ENCODE measurements around the gene LPCAT1. TPM values are rescaled to one million over a fixed set of nuclear protein-coding genes. Genes with fewer than 3 reads are reported as not detected.

The LPCAT1 gene
- total and polyA plus RNA-seq, 2 experiments from 2014 or later: 22.2 to 48.4 TPM

DNA sequence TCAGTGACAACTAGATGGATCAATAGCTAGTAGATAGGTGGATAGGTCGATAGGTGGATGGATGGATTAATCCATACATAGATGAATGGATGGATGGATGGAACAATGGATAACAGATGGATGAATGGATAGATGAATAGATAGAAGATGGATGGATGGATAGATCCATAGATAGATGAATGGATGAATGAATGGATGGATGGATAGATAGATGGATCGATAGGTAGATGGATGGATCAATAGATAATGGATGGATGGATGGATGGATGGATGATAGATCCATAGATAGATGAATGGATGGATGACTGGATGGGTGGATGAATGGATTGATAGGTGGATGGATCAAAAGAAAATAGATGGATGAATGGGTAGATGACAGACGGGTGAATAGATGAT, 83.7 kb downstream of the LPCAT1 start:
- no peak for DNase-seq
- 35 to 59% methylated on average over 3 of the region's 3 CpGs for WGBS, 2 experiments (ENCODE audit: low coverage in 1 of 2, low lambda C conversion rate in 2 of 2, missing lambda C conversion rate in 2 of 2)
- Histone ChIP-seq H3K27me3 (replicated peaks; ENCODE audit: insufficient read depth) (peaks cover 33% of the 10 kb centered on the region), H3K9me3 (ENCODE audit: low read depth) (no peaks in the 10 kb centered on the region), H3K9ac (no peak overlapping the region), H3K27ac (no peak overlapping the region), H3F3A (ENCODE audit: insufficient read depth) (no peaks in the 10 kb centered on the region), H3K4me1 (ENCODE audit: insufficient read depth) (no peaks in the 10 kb centered on the region), H4K20me1 (ENCODE audit: insufficient read depth) (no peaks in the 10 kb centered on the region), H3K36me3 (ENCODE audit: low read depth) (no peaks in the 10 kb centered on the region), H3K79me2 (ENCODE audit: insufficient read depth) (no peaks in the 10 kb centered on the region), H3K4me3 (no peak overlapping the region), H3K4me2 (ENCODE audit: unreplicated experiment) (no peak overlapping the region), H3K9me2 (ENCODE audit: insufficient read depth) (no peaks in the 10 kb centered on the region), H2AFZ (no peak overlapping the region)
- in situ Hi-C loops (cut with MboI): no loop called here
- TF ChIP-seq EZH2phosphoT487 (IDR thresholded peaks at IDR 0.05; ENCODE audit: insufficient read depth, low read depth): no peak
- TF ChIP-seq EZH2 (IDR thresholded peaks at IDR 0.05; ENCODE audit: insufficient read depth, poor library complexity, severe bottlenecking): no peak

DNA sequence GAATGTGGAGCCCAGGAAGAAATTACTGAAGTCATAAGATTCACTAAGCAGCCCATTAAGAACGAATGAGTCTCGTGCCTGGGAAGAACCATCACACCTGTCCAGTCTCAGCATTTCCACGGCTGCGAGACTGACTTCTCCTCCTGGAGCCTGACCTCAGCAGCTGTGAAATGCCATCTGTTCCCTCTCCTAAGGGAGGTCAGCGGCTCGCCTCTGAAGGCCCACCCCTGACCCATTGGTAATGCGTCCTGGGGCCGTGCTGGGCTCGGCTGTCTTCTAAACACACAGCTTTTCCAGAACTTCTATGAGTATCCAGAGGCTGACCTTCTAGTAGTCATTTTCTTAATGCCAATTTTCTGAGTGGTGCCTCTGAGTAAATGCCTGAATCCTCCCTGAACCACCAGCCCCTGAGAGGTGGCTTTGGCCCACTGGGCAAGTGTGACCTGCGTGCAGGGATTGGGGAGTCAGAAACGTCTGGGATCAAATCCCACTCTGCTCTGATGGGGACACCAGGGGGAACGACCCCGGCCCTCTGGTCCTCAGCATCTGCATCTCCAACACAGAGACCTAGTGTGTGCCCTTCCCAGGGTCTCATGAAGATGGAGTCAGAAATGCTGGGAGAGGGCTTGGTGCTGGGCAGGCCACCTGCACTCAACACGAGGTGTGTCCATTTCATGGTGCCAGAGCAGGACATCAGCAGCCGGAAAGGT, 84.2 kb downstream of the LPCAT1 start:
- in situ Hi-C loops (cut with MboI): no loop called here
- Histone ChIP-seq H3K27ac (no peak overlapping the region), H3K79me2 (ENCODE audit: insufficient read depth) (no peaks in the 10 kb centered on the region), H4K20me1 (ENCODE audit: insufficient read depth) (no peaks in the 10 kb centered on the region), H3K27me3 (replicated peaks; ENCODE audit: insufficient read depth) (peaks cover 27% of the 10 kb centered on the region), H3K9me3 (ENCODE audit: low read depth) (no peaks in the 10 kb centered on the region), H3K9me2 (ENCODE audit: insufficient read depth) (no peaks in the 10 kb centered on the region), H3F3A (ENCODE audit: insufficient read depth) (no peaks in the 10 kb centered on the region), H3K4me1 (ENCODE audit: insufficient read depth) (no peaks in the 10 kb centered on the region), H3K4me3 (no peak overlapping the region), H3K4me2 (ENCODE audit: unreplicated experiment) (no peak overlapping the region), H2AFZ (no peak overlapping the region), H3K36me3 (ENCODE audit: low read depth) (no peaks in the 10 kb centered on the region), H3K9ac (no peak overlapping the region)
- DNase-seq: no peak
- 45 to 48% methylated on average over 15 of the region's 15 CpGs for WGBS, 2 experiments (ENCODE audit: low coverage in 1 of 2, low lambda C conversion rate in 2 of 2, missing lambda C conversion rate in 2 of 2)
- TF ChIP-seq EZH2 (IDR thresholded peaks at IDR 0.05; ENCODE audit: insufficient read depth, poor library complexity, severe bottlenecking) (no peak), EZH2phosphoT487 (IDR thresholded peaks at IDR 0.05; ENCODE audit: insufficient read depth, low read depth) (no peak)

DNA sequence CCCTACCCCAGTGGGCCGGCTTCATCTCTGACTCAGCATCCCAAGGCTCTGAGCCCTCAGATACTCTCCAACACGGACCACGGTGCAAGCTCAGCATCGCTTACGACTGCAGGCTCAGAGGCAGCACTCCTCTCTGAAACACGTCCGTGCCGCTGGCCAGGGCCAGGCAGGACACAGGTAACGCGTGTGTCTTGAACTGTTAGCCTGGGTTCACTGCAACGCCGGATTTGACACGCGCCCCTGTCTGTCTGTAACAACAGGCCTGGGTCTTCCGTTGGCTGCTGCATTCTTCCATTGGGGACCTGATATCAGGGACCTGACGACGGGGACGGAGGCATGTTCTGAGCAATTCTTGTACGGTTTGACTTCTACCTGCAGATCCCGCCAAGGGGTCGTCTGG, 84.9 kb downstream of the LPCAT1 start:
- Histone ChIP-seq H3K9ac (no peak overlapping the region), H3K9me2 (ENCODE audit: insufficient read depth) (no peaks in the 10 kb centered on the region), H3K27me3 (replicated peaks; ENCODE audit: insufficient read depth) (peaks cover 21% of the 10 kb centered on the region), H3K79me2 (ENCODE audit: insufficient read depth) (no peaks in the 10 kb centered on the region), H3K4me3 (no peak overlapping the region), H3K36me3 (ENCODE audit: low read depth) (no peaks in the 10 kb centered on the region), H4K20me1 (ENCODE audit: insufficient read depth) (no peaks in the 10 kb centered on the region), H3K27ac (no peak overlapping the region), H3K4me2 (ENCODE audit: unreplicated experiment) (no peak overlapping the region), H3K4me1 (ENCODE audit: insufficient read depth) (no peaks in the 10 kb centered on the region), H3K9me3 (ENCODE audit: low read depth) (no peaks in the 10 kb centered on the region), H2AFZ (no peak overlapping the region), H3F3A (ENCODE audit: insufficient read depth) (no peaks in the 10 kb centered on the region)
- WGBS, 2 experiments (ENCODE audit: low coverage in 1 of 2, low lambda C conversion rate in 2 of 2, missing lambda C conversion rate in 2 of 2): 71% methylated on average over 21 of the region's 21 CpGs
- TF ChIP-seq EZH2phosphoT487 (IDR thresholded peaks at IDR 0.05; ENCODE audit: insufficient read depth, low read depth) (no peak), EZH2 (IDR thresholded peaks at IDR 0.05; ENCODE audit: insufficient read depth, poor library complexity, severe bottlenecking) (no peak)
- in situ Hi-C loops (cut with MboI): no loop called here
- DNase-seq: no peak

DNA sequence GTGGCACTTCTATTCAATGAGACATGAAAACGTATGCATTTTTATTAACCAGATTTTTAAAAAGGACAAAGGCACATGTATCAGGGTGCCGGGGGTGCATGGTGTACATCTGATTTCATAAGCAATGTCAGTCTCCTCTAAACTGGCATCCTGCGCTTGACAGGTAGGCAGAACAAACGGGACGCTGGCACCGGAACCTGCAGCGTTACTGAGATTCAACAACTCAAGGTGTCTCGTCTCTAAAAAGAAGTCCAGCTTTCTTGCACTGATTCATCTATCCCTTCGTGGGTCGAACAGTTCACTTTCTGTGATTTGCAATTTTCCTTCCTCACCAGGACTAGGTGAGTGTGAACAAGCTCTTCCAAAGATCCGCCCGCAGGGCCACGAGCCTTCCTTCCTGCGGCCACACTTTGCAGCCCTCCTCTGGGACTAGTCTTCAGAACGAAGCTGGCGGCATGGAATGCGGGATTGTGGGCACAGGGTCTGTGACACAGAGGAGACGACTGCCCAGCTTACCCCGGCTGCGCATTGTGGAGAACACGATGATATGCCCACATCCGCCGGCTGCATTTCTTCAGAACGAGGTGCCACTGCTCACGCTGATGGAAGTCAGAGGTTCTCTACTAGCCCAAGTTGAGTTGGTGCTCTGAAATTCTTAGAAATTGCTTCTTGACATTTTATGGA, 85.7 kb downstream of the LPCAT1 start:
- TF ChIP-seq EZH2phosphoT487 (IDR thresholded peaks at IDR 0.05; ENCODE audit: insufficient read depth, low read depth) (no peak), EZH2 (IDR thresholded peaks at IDR 0.05; ENCODE audit: insufficient read depth, poor library complexity, severe bottlenecking) (no peak)
- 69 to 72% methylated on average over 25 of the region's 25 CpGs for WGBS, 2 experiments (ENCODE audit: low coverage in 1 of 2, low lambda C conversion rate in 2 of 2, missing lambda C conversion rate in 2 of 2)
- in situ Hi-C loops (cut with MboI): no loop called here
- H3K4me2 ChIP-seq (ENCODE audit: unreplicated experiment): no peak overlapping the region
- no peaks in the 10 kb centered on the region for H3K4me1 ChIP-seq (ENCODE audit: insufficient read depth)
- H3K79me2 ChIP-seq (ENCODE audit: insufficient read depth): no peaks in the 10 kb centered on the region
- no peak overlapping the region for H3K9ac ChIP-seq
- DNase-seq: no peak
- H3K27me3 ChIP-seq (replicated peaks; ENCODE audit: insufficient read depth): peaks cover 12% of the 10 kb centered on the region
- no peaks in the 10 kb centered on the region for H3F3A ChIP-seq (ENCODE audit: insufficient read depth)
- H3K9me3 ChIP-seq (ENCODE audit: low read depth): no peaks in the 10 kb centered on the region
- H3K27ac ChIP-seq: no peak overlapping the region
- H3K36me3 ChIP-seq (ENCODE audit: low read depth): no peaks in the 10 kb centered on the region
- no peak overlapping the region for H3K4me3 ChIP-seq
- H3K9me2 ChIP-seq (ENCODE audit: insufficient read depth): no peaks in the 10 kb centered on the region
- no peaks in the 10 kb centered on the region for H4K20me1 ChIP-seq (ENCODE audit: insufficient read depth)
- H2AFZ ChIP-seq: no peak overlapping the region
